ENCODE results near the gene KCNC1.

KCNC1 gene

DNA sequence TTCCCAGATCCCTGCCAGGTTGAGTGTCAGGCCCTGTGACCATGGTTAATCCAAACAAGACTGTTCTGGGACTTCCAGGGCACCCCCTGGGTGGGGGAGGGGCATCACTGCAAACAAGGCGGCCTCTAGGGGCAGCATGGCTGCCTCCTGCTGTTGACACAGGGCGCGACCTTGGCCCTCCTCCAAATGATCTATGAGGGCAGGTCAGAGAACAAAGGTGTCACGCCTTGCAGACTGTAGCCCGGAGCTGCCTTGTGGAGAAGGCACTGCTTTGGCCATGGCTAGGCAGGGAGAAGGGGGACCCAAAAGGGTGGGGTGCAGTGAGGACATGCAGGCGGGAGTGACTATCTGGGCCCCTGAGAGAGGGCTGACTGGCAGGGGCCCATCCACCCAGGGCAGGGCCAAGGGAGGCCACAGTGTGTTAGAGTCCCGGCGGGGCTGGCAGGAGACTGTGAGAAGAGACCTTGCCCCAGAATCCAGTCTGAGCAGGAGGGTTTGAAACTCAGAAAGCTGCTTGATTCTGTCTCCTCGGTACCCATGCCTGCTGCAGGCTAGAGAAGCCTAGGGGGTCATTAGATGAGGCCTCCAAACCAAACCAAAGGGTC, 35.6 kb downstream of the KCNC1 start:
- Histone ChIP-seq H3K4me2 (ENCODE audit: low read length) (no peak overlapping the region), H3K79me2 (no peaks in the 10 kb centered on the region), H2AFZ (no peak overlapping the region), H3K36me3 (ENCODE audit: control insufficient read depth, insufficient read depth, low read length) (no peaks in the 10 kb centered on the region), H3K27me3 (ENCODE audit: control insufficient read depth, insufficient read depth, low read length) (no peaks in the 10 kb centered on the region), H3K4me1 (no peaks in the 10 kb centered on the region), H3K27ac (no peak overlapping the region), H3K4me3 (ENCODE audit: low read depth, low read length) (no peak overlapping the region), H3K9ac (no peak overlapping the region), H3K9me3 (ENCODE audit: control insufficient read depth, low read length) (no peaks in the 10 kb centered on the region)
- no peak for TF ChIP-seq CTCF (IDR thresholded peaks at IDR 0.05)

DNA sequence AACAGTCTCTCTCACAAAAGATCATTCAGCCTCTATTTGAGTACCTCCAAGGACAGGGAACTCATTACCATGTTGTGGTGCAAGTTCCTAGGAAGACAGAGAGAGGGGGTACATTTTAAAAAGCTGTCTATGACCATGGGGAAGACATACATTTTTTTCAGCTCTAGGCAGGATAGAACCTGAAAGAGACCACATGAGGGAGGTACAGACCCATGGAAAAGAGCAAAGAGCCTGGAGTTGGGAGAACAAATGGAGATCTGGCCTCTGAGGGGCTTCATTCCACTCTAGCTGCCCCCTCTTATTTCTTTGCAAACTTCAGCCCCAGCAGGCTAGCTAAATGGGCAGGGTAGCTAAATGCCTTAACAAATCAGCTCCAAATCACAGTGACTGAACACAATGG, 36.3 kb downstream of the KCNC1 start:
- H3K4me1 ChIP-seq = no peaks in the 10 kb centered on the region
- H3K4me2 ChIP-seq (ENCODE audit: low read length) = no peak overlapping the region
- H3K4me3 ChIP-seq (ENCODE audit: low read depth, low read length) = no peak overlapping the region
- no peak overlapping the region for H3K27ac ChIP-seq
- TF ChIP-seq CTCF (IDR thresholded peaks at IDR 0.05) = no peak
- H3K27me3 ChIP-seq (ENCODE audit: control insufficient read depth, insufficient read depth, low read length) = no peaks in the 10 kb centered on the region
- no peaks in the 10 kb centered on the region for H3K36me3 ChIP-seq (ENCODE audit: control insufficient read depth, insufficient read depth, low read length)
- H3K79me2 ChIP-seq = no peaks in the 10 kb centered on the region
- no peak overlapping the region for H3K9ac ChIP-seq
- no peaks in the 10 kb centered on the region for H3K9me3 ChIP-seq (ENCODE audit: control insufficient read depth, low read length)
- H2AFZ ChIP-seq = no peak overlapping the region

DNA sequence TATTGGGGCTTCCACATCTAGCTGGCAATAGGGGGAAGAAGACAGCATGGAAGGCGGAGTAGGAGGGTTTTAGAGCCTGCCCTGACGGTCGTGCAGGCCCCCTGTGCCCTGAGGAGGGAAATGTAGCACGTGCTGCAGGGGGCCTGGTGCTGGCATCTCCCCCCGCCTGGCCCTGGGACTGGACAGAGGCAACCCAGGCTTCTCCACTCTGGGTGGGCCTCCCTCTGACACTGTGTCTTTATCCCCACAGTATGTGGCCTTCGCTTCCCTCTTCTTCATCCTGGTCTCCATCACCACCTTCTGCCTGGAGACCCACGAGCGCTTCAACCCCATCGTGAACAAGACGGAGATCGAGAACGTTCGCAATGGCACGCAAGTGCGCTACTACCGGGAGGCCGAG, 36.8 kb downstream of the KCNC1 start:
- Histone ChIP-seq H3K4me3 (ENCODE audit: low read depth, low read length) (no peak overlapping the region), H3K27ac (no peak overlapping the region), H3K79me2 (no peaks in the 10 kb centered on the region), H3K27me3 (ENCODE audit: control insufficient read depth, insufficient read depth, low read length) (no peaks in the 10 kb centered on the region), H3K36me3 (ENCODE audit: control insufficient read depth, insufficient read depth, low read length) (no peaks in the 10 kb centered on the region), H3K9me3 (ENCODE audit: control insufficient read depth, low read length) (no peaks in the 10 kb centered on the region), H3K4me2 (ENCODE audit: low read length) (no peak overlapping the region), H2AFZ (no peak overlapping the region), H3K4me1 (no peaks in the 10 kb centered on the region), H3K9ac (no peak overlapping the region)
- TF ChIP-seq CTCF (IDR thresholded peaks at IDR 0.05) = no peak

DNA sequence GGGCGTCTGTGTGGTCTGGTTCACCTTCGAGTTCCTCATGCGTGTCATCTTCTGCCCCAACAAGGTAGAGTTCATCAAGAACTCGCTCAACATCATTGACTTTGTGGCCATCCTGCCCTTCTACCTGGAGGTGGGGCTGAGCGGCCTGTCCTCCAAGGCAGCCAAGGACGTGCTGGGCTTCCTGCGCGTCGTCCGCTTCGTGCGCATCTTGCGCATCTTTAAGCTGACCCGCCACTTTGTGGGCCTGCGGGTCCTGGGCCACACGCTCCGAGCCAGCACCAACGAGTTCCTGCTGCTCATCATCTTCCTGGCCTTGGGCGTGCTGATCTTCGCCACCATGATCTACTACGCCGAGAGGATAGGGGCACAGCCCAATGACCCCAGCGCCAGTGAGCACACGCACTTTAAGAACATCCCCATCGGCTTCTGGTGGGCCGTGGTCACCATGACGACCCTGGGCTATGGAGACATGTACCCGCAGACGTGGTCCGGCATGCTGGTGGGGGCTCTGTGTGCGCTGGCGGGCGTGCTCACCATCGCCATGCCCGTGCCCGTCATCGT, 37.3 kb downstream of the KCNC1 start:
- Histone ChIP-seq H3K27ac (no peak overlapping the region), H3K4me3 (ENCODE audit: low read depth, low read length) (no peak overlapping the region), H3K9ac (no peak overlapping the region), H3K79me2 (no peaks in the 10 kb centered on the region), H3K27me3 (ENCODE audit: control insufficient read depth, insufficient read depth, low read length) (no peaks in the 10 kb centered on the region), H2AFZ (no peak overlapping the region), H3K9me3 (ENCODE audit: control insufficient read depth, low read length) (no peaks in the 10 kb centered on the region), H3K4me2 (ENCODE audit: low read length) (no peak overlapping the region), H3K36me3 (ENCODE audit: control insufficient read depth, insufficient read depth, low read length) (no peaks in the 10 kb centered on the region), H3K4me1 (no peaks in the 10 kb centered on the region)
- TF ChIP-seq CTCF (IDR thresholded peaks at IDR 0.05) = no peak
